ENCODE measurements around the gene ABHD17A. TPM values are rescaled to one million over a fixed set of nuclear protein-coding genes. Genes with fewer than 3 reads are reported as not detected.

Gene ABHD17A
- total and polyA plus RNA-seq, 2 of the 8 experiments (the other 6 are each of a cell fraction or from before 2014, with no cell fraction given), result 41.2 to 87.4 TPM

DNA sequence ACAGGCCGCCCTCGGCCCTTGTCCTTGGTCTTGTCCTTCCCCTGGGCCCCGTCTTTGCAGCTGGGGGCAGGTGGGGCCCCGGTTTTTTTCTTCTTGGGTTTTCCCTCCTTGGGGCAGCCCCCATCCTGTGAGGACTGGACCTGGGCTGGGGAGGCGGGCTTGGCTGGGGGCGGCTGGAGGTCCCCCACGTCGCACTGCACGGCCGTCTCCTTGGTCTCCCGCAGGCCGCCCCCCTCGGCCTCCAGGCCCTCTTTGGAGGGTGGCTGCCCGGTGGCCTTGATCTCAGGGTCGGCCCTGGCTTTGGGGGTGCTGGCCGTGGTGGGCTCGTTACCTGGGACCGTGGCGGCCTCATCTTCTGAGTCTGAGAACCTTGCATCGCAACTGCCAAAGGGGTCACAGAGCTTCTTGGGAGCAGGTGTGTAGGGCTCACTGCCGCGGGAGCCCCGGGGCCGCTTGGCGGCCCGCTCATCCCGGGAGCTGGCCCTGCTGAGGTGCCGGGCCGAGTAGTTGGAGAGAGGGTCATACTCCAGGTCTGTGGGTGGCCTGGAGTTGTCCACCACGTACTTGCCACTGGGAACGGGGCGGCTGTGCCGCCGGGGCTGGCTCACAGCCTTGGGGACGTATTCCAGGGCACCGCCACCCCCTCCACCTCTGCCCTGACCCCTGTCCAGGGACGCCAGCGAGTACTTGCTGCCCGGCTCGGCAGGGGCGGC, 57.6 kb downstream of the ABHD17A start:
- peak overlapping the region; percentile 54 for H4K91ac ChIP-seq (replicated peaks; ENCODE audit: insufficient read length, low read length)
- no peak overlapping the region for H3K18ac ChIP-seq (ENCODE audit: extremely low read depth, low read length)
- H3K23ac ChIP-seq (ENCODE audit: insufficient read length), result no peak overlapping the region
- no peak overlapping the region for H2BK12ac ChIP-seq (ENCODE audit: low read depth, low read length)
- WGBS, 2 experiments (ENCODE audit: extremely low coverage in 1 of 2, insufficient coverage in 1 of 2, insufficient read length in 1 of 2, insufficient replicate concordance in 2 of 2, low coverage in 1 of 2, low lambda C conversion rate in 2 of 2, missing lambda C conversion rate in 1 of 2), result 89% methylated on average over 8 of the region's 41 CpGs; no CpG with 5 or more reads in 1 of the 2 experiments
- POLR2A ChIA-PET (ENCODE audit: partially characterized antibody), result interaction anchor here (0.8 to 2.8 kb wide), 6 partner anchors 8 to 237 kb away, joined by 3 to 8 read pairs (median 4); no protein-coding TSS in a partner anchor
- CTCF ChIA-PET (ENCODE audit: partially characterized antibody), result interaction anchor here (1.2 to 16.5 kb wide), 10 partner anchors 13 to 263 kb away, joined by 3 to 228 read pairs (median 13); no protein-coding TSS in a partner anchor
- DNase-seq (ENCODE audit: low read depth in 1 of 2, low spot score in 2 of 2) (no peak), FAIRE-seq (no peak)
- H3K4me3 ChIP-seq (ENCODE audit: extremely low read depth in 1 of 4, insufficient read depth in 2 of 4, low read depth in 3 of 4, low read length in 4 of 4), result no peak overlapping the region
- no peak overlapping the region for H2BK15ac ChIP-seq (ENCODE audit: low read length)
- no peak overlapping the region for H2BK120ac ChIP-seq (replicated peaks; ENCODE audit: low read depth, low read length)
- 0 out of 4 replicates have a peak overlapping the region, but pooled peaks of 1 of the 2 experiments have one; percentile 54 for H3K4me2 ChIP-seq (ENCODE audit: insufficient read depth in 1 of 2, low read depth in 2 of 2, low read length in 2 of 2)
- H3K27me3 ChIP-seq (replicated peaks in 1 of 4; ENCODE audit: control insufficient read depth in 3 of 4, extremely low read depth in 1 of 4, insufficient read depth in 3 of 4, low read length in 3 of 4), result no peaks in the 10 kb centered on the region
- no peak overlapping the region for H3K4ac ChIP-seq (replicated peaks; ENCODE audit: insufficient read length, low read depth, low read length)
- peaks cover 0 to 18% of the 10 kb centered on the region in 2 experiments; a peak in 2 of 4 replicates for H3K79me2 ChIP-seq (ENCODE audit: control insufficient read depth in 1 of 2, insufficient read depth in 2 of 2, low read length in 2 of 2)
- H4K8ac ChIP-seq (ENCODE audit: extremely low read depth, insufficient read depth, low read length), result no peak overlapping the region; the same call in 1 of the 2 replicates
- H3K27ac ChIP-seq (ENCODE audit: low read depth, low read length), result no peak overlapping the region; the same call in 1 of the 2 replicates
- H3K36me3 ChIP-seq (ENCODE audit: control insufficient read depth in 2 of 4, insufficient read depth in 4 of 4, low read length in 3 of 4), result peaks cover 3 to 15% (median 4%) of the 10 kb centered on the region in 4 experiments; a peak in 3 of 8 replicates
- no peak overlapping the region for H2BK20ac ChIP-seq (ENCODE audit: low read length)
- peaks cover 6% of the 10 kb centered on the region for H3K79me1 ChIP-seq (ENCODE audit: low read depth, low read length)
- H3K4me1 ChIP-seq (replicated peaks in 1 of 4; ENCODE audit: control insufficient read depth in 3 of 4, insufficient read depth in 4 of 4, low read length in 3 of 4), result peaks cover 0 to 14% (median 8%) of the 10 kb centered on the region in 4 experiments; a peak in 6 of 7 replicates
- no peak overlapping the region for H2AK5ac ChIP-seq (ENCODE audit: low read depth, low read length)
- no peak overlapping the region for H4K5ac ChIP-seq (ENCODE audit: insufficient read length, low read depth, low read length)
- H4K20me1 ChIP-seq (replicated peaks in 1 of 2; ENCODE audit: control insufficient read depth in 1 of 2, insufficient read depth in 2 of 2, low read length in 2 of 2), result peaks cover 0 to 7% of the 10 kb centered on the region in 2 experiments
- no peak overlapping the region for H3K14ac ChIP-seq (ENCODE audit: insufficient read length)
- H3K56ac ChIP-seq (replicated peaks; ENCODE audit: insufficient read length, low read depth, low read length), result no peak overlapping the region
- no peak overlapping the region for H3K9ac ChIP-seq (replicated peaks in 1 of 4; ENCODE audit: extremely low read depth in 1 of 4, low read depth in 3 of 4, low read length in 3 of 4)
- H3K23me2 ChIP-seq (ENCODE audit: low read depth, low read length), result peaks cover 2% of the 10 kb centered on the region; the same call in 1 of the 2 replicates
- H2BK5ac ChIP-seq (ENCODE audit: low read depth, low read length), result 0 out of 2 replicates have a peak overlapping the region, but pooled peaks have one; percentile 78
- no peaks in the 10 kb centered on the region for H3K9me3 ChIP-seq (ENCODE audit: insufficient read depth in 2 of 2, low read depth in 1 of 2, low read length in 1 of 2)
- no peak overlapping the region for H2AFZ ChIP-seq (ENCODE audit: low read length)
- TF ChIP-seq NANOG (IDR thresholded peaks at IDR 0.05; ENCODE audit: insufficient read depth, low read depth, low read length, poor library complexity, severe bottlenecking) (no peak), BACH1 (IDR thresholded peaks at IDR 0.05; ENCODE audit: low read length) (no peak), POU5F1 (IDR thresholded peaks at IDR 0.05; ENCODE audit: low read depth, low read length) (no peak), GABPA (IDR thresholded peaks at IDR 0.05; ENCODE audit: borderline replicate concordance, insufficient read depth, low read length) (no peak), SIX5 (IDR thresholded peaks at IDR 0.05; ENCODE audit: low read depth, low read length) (no peak), ZNF274 (IDR thresholded peaks at IDR 0.05; ENCODE audit: borderline replicate concordance, extremely low read depth, low read length) (no peak), PHF8 (conservative IDR thresholded peaks at IDR 0.05; ENCODE audit: low read depth, low read length) (no peak), EP300 (IDR thresholded peaks at IDR 0.05; ENCODE audit: borderline replicate concordance in 1 of 2, low read depth in 2 of 2, low read length in 2 of 2) (no peak)
- TF ChIP-seq, protein P1, sequence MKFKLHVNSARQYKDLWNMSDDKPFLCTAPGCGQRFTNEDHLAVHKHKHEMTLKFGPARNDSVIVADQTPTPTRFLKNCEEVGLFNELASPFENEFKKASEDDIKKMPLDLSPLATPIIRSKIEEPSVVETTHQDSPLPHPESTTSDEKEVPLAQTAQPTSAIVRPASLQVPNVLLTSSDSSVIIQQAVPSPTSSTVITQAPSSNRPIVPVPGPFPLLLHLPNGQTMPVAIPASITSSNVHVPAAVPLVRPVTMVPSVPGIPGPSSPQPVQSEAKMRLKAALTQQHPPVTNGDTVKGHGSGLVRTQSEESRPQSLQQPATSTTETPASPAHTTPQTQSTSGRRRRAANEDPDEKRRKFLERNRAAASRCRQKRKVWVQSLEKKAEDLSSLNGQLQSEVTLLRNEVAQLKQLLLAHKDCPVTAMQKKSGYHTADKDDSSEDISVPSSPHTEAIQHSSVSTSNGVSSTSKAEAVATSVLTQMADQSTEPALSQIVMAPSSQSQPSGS (IDR thresholded peaks at IDR 0.05; ENCODE audit: low read length), result no peak
